ENCODE results near the gene DAPK3.
"Not testable (repeated sequence)": the region's sequence is repeated elsewhere in the genome, so short reads cannot be mapped to it uniquely, and the experiment has no call there.

Gene DAPK3

DNA sequence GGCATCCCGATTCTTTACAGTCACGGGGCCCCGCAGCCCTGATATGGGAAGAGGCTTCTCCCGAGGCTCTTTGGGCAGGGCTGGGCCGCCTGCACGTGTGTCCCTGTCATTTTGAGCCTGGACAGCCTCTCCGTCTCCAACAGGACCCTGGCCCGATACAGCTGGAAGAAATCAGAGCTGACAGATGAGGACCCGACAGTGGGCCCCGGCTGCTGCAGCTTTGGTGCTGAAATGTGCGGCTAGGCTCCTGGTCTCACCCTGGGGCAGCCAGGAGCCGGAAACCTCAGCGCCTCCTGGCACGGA is 39.9 kb upstream of the DAPK3 start:
- TF ChIP-seq SP1 (IDR thresholded peaks at IDR 0.05), result no peak
- no peak for DNase-seq (ENCODE audit: extremely low spot score)
- POLR2A ChIA-PET, result no interaction called here
- CTCF ChIA-PET, result no interaction called here

DNA sequence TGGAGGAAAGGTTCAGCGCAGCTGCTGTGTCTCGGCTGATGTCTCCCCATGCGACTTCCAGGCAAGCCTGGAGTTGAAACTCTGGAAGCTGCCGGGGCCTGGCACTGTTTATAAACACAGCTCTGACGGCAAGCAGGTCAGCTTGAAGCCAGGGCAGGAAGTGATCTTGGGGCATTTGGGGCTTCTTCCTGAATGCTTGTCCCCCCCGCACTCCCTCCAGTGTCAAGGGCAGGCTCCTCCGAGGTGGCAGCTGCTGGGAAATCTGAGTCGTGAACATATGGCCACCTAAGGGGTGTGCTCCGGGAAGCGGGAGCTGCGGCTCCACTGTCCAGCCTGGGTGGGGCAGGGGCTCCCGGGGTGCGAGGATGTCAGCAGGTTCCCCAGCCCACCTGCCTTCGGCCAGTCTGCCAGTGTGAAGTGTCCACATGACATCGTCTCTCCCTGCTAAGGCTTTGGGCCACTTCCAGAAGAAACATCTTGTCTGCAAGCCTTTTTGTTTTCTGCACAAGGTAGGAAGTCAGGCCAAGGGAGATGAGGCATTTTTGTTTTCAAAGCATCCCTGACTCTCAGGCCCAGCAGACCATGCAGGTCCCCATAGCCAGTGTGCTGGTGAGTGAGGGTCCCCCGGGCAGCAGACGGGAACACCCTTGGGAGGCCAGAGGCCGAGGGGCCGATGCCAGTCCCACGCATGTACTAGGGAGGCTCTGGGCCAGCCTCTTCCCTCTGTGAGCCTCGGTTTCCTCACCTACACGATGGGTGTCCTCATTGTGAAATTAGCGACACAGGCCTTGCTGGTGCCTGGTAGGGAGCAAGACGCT is 39.3 kb upstream of the DAPK3 start:
- POLR2A ChIA-PET, result interaction anchor here (3.5 kb wide), 1 partner anchor 25 kb away, joined by 13 read pairs; the partner anchor contains the start of gene EEF2
- CTCF ChIA-PET, result no interaction called here
- DNase-seq (ENCODE audit: extremely low spot score), result no peak
- TF ChIP-seq LEF1 (IDR thresholded peaks at IDR 0.05; ENCODE audit: borderline replicate concordance) (no peak), NFRKB (IDR thresholded peaks at IDR 0.05) (no peak), FOXK2 (IDR thresholded peaks at IDR 0.05) (no peak), CTBP1 (IDR thresholded peaks at IDR 0.05; ENCODE audit: borderline replicate concordance) (no peak), BHLHE40 (IDR thresholded peaks at IDR 0.05; ENCODE audit: borderline replicate concordance) (no peak), FOXA1 (IDR thresholded peaks at IDR 0.05) (no peak), ELF4 (IDR thresholded peaks at IDR 0.05) (no peak), HDGF (IDR thresholded peaks at IDR 0.05; ENCODE audit: borderline replicate concordance) (no peak), TARDBP (IDR thresholded peaks at IDR 0.05) (no peak), FOXM1 (IDR thresholded peaks at IDR 0.05; ENCODE audit: borderline replicate concordance) (no peak)

- ChIA-PET CTCF (no interaction called here), POLR2A (interaction anchor here (1.2 to 3.5 kb wide), 7 partner anchors 10 to 246 kb away, joined by 4 to 13 read pairs (median 10); partner anchors contain the start of genes APBA3, EEF2 and MRPL54)
- TF ChIP-seq BHLHE40 (IDR thresholded peaks at IDR 0.05; ENCODE audit: borderline replicate concordance) (no peak), FOXK2 (IDR thresholded peaks at IDR 0.05) (no peak), SUZ12 (IDR thresholded peaks at IDR 0.05) (no peak), HDGF (IDR thresholded peaks at IDR 0.05; ENCODE audit: borderline replicate concordance) (no peak)
- DNase-seq (ENCODE audit: extremely low spot score), result no peak
Measured at GRCh38 chr19:4007836-4008539, 37.1 kb upstream of the DAPK3 start.

DNA sequence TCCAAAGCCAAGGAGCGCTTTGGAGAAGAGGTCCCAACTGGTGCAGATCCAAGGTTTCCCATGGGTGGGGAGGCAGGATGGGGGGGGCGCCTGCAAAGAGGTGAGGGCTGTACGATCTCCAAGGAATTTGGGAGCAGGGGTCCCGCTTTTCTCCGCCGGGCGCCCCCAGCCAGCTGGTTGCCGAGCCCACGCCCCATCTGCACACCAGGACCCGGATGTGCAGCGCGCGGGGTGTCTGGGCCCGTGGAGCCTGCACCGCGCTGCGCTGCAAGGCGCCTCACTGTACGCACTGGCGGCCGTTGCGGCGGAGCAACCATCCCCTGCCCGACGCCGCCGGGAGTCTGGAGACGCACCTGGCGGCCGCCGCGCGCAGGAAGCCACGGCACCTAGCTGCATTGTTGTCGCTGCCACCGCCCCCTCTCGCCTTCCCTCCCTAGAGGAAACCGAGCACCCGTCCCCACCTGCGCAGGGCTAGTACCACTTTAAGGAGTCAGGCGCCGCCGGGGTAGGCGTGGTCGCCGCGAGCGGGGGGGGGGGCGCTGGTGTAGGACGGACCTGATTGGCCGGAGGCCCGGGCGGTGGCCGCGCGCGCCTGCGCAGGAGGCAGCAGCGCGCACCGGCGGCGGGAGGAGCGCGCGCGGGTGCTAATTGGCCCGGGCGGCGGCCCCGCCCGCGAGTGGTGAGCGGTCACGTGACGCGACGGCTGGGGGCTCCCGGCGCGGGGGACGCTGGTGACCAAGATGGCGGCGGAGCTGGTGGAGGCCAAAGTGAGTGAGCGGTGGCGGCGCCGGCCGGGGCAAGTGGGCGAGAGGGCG is 36.3 kb upstream of the DAPK3 start, which contains the start of gene PIAS4:
Gene PIAS4, plus strand, starts transcription at position 716 of the 815 bp plus-strand sequence. Its CDS starts 25 bp downstream, at position 741.
- TF ChIP-seq L3MBTL2 (conservative IDR thresholded peaks at IDR 0.05) (peak; percentile 51), CTBP1 (IDR thresholded peaks at IDR 0.05; ENCODE audit: borderline replicate concordance) (no peak), PKNOX1 (IDR thresholded peaks at IDR 0.05) (no peak), FOXK2 (IDR thresholded peaks at IDR 0.05) (no peak), TARDBP (IDR thresholded peaks at IDR 0.05) (no peak), HDGF (IDR thresholded peaks at IDR 0.05; ENCODE audit: borderline replicate concordance) (no peak), LEF1 (IDR thresholded peaks at IDR 0.05; ENCODE audit: borderline replicate concordance) (no peak), ARNT (IDR thresholded peaks at IDR 0.05) (no peak), FOXM1 (IDR thresholded peaks at IDR 0.05; ENCODE audit: borderline replicate concordance) (peak; percentile 84; the same call in 1 of the 2 replicates), SP1 (IDR thresholded peaks at IDR 0.05) (no peak), NFRKB (IDR thresholded peaks at IDR 0.05) (no peak), ELF4 (IDR thresholded peaks at IDR 0.05) (no peak)
- CTCF ChIA-PET, result no interaction called here

GRCh38 chr19:4005436-4005835 is 34.5 kb upstream of the DAPK3 start:
- CTCF ChIA-PET; DNase-seq (ENCODE audit: extremely low spot score): not testable (repeated sequence)
- POLR2A ChIA-PET, result interaction anchor here (1.6 kb wide), 1 partner anchor 20 kb away, joined by 5 read pairs; the partner anchor contains the start of gene EEF2

More for the DNA sequence above, 36.3 kb upstream of the DAPK3 start, which contains the start of gene PIAS4:
- peak; percentile 99 for DNase-seq (ENCODE audit: extremely low spot score)
- POLR2A ChIA-PET, result interaction anchor here (1.2 to 3.5 kb wide), 7 partner anchors 10 to 245 kb away, joined by 4 to 13 read pairs (median 10); partner anchors contain the start of genes APBA3, EEF2 and MRPL54

- POLR2A ChIA-PET, result not testable (repeated sequence)
Measured at GRCh38 chr19:4000798-4001197, 29.9 kb upstream of the DAPK3 start.

GRCh38 chr19:3998667-3999412 is 27.9 kb upstream of the DAPK3 start:
- CTCF ChIA-PET; POLR2A ChIA-PET; DNase-seq (ENCODE audit: extremely low spot score): not testable (repeated sequence)

More at GRCh38 chr19:4000798-4001197, 29.9 kb upstream of the DAPK3 start:
- CTCF ChIA-PET; DNase-seq (ENCODE audit: extremely low spot score): not testable (repeated sequence)
